ENCODE results near the gene PLK3. TPM values are rescaled to one million over a fixed set of nuclear protein-coding genes. Genes with fewer than 3 reads are reported as not detected.
"Not testable (repeated sequence)": the region's sequence is repeated elsewhere in the genome, so short reads cannot be mapped to it uniquely, and the experiment has no call there.

The PLK3 gene
- total RNA-seq, 1 donor from 2014 or later = 17.2 TPM

- Mint-ChIP-seq H3K27me3 (ENCODE audit: unreplicated experiment) (peaks cover 5% of the 10 kb centered on the region), H3K4me1 (ENCODE audit: unreplicated experiment) (peaks cover 24% of the 10 kb centered on the region), H3K9me3 (ENCODE audit: unreplicated experiment) (no peaks in the 10 kb centered on the region), H3K27ac (ENCODE audit: unreplicated experiment) (peak overlapping the region; percentile 21), H3K4me3 (ENCODE audit: unreplicated experiment) (no peak overlapping the region), H3K36me3 (ENCODE audit: low read depth, unreplicated experiment) (no peaks in the 10 kb centered on the region)
- peak; percentile 88 for DNase-seq (ENCODE audit: low spot score)
- TF ChIP-seq CTCF (IDR thresholded peaks at IDR 0.05; ENCODE audit: unreplicated experiment) = peak; percentile 63
Measured at GRCh38 chr1:44835738-44836675, 35.8 kb downstream of the PLK3 start.

GRCh38 chr1:44838294-44838693 is 38.1 kb downstream of the PLK3 start:
- not testable (repeated sequence) for DNase-seq (ENCODE audit: low spot score); H3K36me3 Mint-ChIP-seq (ENCODE audit: low read depth, unreplicated experiment); H3K4me3 Mint-ChIP-seq (ENCODE audit: unreplicated experiment); H3K9me3 Mint-ChIP-seq (ENCODE audit: unreplicated experiment); H3K27me3 Mint-ChIP-seq (ENCODE audit: unreplicated experiment); H3K27ac Mint-ChIP-seq (ENCODE audit: unreplicated experiment)
- H3K4me1 Mint-ChIP-seq (ENCODE audit: unreplicated experiment) = peaks cover 23% of the 10 kb centered on the region

- Mint-ChIP-seq H3K36me3 (ENCODE audit: low read depth, unreplicated experiment) (no peaks in the 10 kb centered on the region), H3K27me3 (ENCODE audit: unreplicated experiment) (peaks cover 5% of the 10 kb centered on the region), H3K4me1 (ENCODE audit: unreplicated experiment) (peaks cover 14% of the 10 kb centered on the region), H3K9me3 (ENCODE audit: unreplicated experiment) (no peaks in the 10 kb centered on the region), H3K4me3 (ENCODE audit: unreplicated experiment) (no peak overlapping the region), H3K27ac (ENCODE audit: unreplicated experiment) (no peak overlapping the region)
- no peak for DNase-seq (ENCODE audit: low spot score)
- TF ChIP-seq CTCF (IDR thresholded peaks at IDR 0.05; ENCODE audit: unreplicated experiment) = no peak
Measured at GRCh38 chr1:44839576-44839975, 39.4 kb downstream of the PLK3 start.

GRCh38 chr1:44842486-44842861 is 42.3 kb downstream of the PLK3 start:
- peaks cover 4% of the 10 kb centered on the region for H3K4me1 Mint-ChIP-seq (ENCODE audit: unreplicated experiment)
- no peak for DNase-seq (ENCODE audit: low spot score)
- no peaks in the 10 kb centered on the region for H3K9me3 Mint-ChIP-seq (ENCODE audit: unreplicated experiment)
- no peaks in the 10 kb centered on the region for H3K36me3 Mint-ChIP-seq (ENCODE audit: low read depth, unreplicated experiment)
- TF ChIP-seq CTCF (IDR thresholded peaks at IDR 0.05; ENCODE audit: unreplicated experiment) = no peak
- peak overlapping the region; percentile 83 for H3K4me3 Mint-ChIP-seq (ENCODE audit: unreplicated experiment)
- H3K27ac Mint-ChIP-seq (ENCODE audit: unreplicated experiment) = no peak overlapping the region
- peaks cover 2% of the 10 kb centered on the region for H3K27me3 Mint-ChIP-seq (ENCODE audit: unreplicated experiment)

GRCh38 chr1:44842862-44843655 is 42.9 kb downstream of the PLK3 start, which contains the start of gene PTCH2:
Gene PTCH2 (minus strand): TSS chr1:44843253. CDS start chr1:44842932, 321 bp downstream.
- H3K27ac Mint-ChIP-seq (ENCODE audit: unreplicated experiment) = no peak within 1 kb of the TSS
- H3K9me3 Mint-ChIP-seq (ENCODE audit: unreplicated experiment) = no peaks in the 10 kb centered on the region
- DNase-seq (ENCODE audit: low spot score) = peak; percentile 72
- TF ChIP-seq CTCF (IDR thresholded peaks at IDR 0.05; ENCODE audit: unreplicated experiment) = no peak
- peak within 1 kb of the TSS; percentile 83 for H3K4me3 Mint-ChIP-seq (ENCODE audit: unreplicated experiment)
- peaks cover 4% of the 10 kb centered on the region for H3K4me1 Mint-ChIP-seq (ENCODE audit: unreplicated experiment)
- no peaks in the 10 kb centered on the region for H3K36me3 Mint-ChIP-seq (ENCODE audit: low read depth, unreplicated experiment)
- H3K27me3 Mint-ChIP-seq (ENCODE audit: unreplicated experiment) = peaks cover 2% of the 10 kb centered on the region

All from endothelial cell (in vitro differentiated cells).